Natural killer cell (primary cell): ENCODE measurements around the gene CALR3. TPM values are rescaled to one million over a fixed set of nuclear protein-coding genes. Genes with fewer than 3 reads are reported as not detected.
A peak's percentile ranks its signal among the peaks of the same experiment; 100 is the strongest.

Experiments
- ATAC-seq, 3 donors: fragments of 150-1000 bp in 2 of 3; fragments of 200-7000 bp in 1 of 3; cut with Tn5 transposase; 1 replicate in 1 of 3; 2 replicates in 2 of 3; pipeline ENCODE4 v1.10.0; 2021; ENCODE audit warnings: mild to moderate bottlenecking in 2 of 3, moderate library complexity in 2 of 3
- DNase-seq, 2 donors: peaks; one replicate each; pipeline versions ENCODE4 v3.0.0 to v3.0.0-alpha.2; 2013 to 2021; ENCODE audit warnings: mixed read lengths in 1 of 2
- H3K27ac ChIP-seq: one replicate; pipeline ENCODE4 v1.5.1; 2013; ENCODE audit warnings: mild to moderate bottlenecking, low read length
- H3K27me3 ChIP-seq: one replicate; pipeline ENCODE4 v1.6.1; 2013; ENCODE audit warnings: low read length; ENCODE audit not compliant: control insufficient read depth, insufficient read depth
- H3K36me3 ChIP-seq: one replicate; pipeline ENCODE4 v1.6.1; 2013; ENCODE audit warnings: low read length; ENCODE audit not compliant: control insufficient read depth, insufficient read depth
- H3K4me1 ChIP-seq: one replicate; pipeline ENCODE4 v1.6.1; 2013; ENCODE audit warnings: low read length; ENCODE audit not compliant: control insufficient read depth, insufficient read depth
- H3K4me3 ChIP-seq: one replicate; pipeline ENCODE4 v1.5.1; 2013; ENCODE audit warnings: low read length
- H3K9me3 ChIP-seq: one replicate; pipeline ENCODE4 v1.6.1; 2013; ENCODE audit warnings: low read length; ENCODE audit not compliant: control insufficient read depth, insufficient read depth
- H3K27ac Mint-ChIP-seq, 2 donors: one replicate each; pipeline ENCODE4 v1.8.0; 2022; ENCODE audit warnings: mild to moderate bottlenecking in 2 of 2, mixed read lengths in 2 of 2, moderate library complexity in 1 of 2
- H3K27me3 Mint-ChIP-seq, 2 donors: one replicate each; pipeline ENCODE4 v1.8.0; 2022; ENCODE audit warnings: low read depth in 2 of 2, mixed read lengths in 2 of 2
- H3K36me3 Mint-ChIP-seq: one replicate; pipeline ENCODE4 v1.8.0; 2022; ENCODE audit warnings: mixed read lengths
- H3K4me1 Mint-ChIP-seq, 2 donors: one replicate each; pipeline ENCODE4 v1.8.0; 2022; ENCODE audit warnings: mixed read lengths in 2 of 2
- H3K4me3 Mint-ChIP-seq: one replicate; pipeline ENCODE4 v1.8.0; 2022; ENCODE audit warnings: mild to moderate bottlenecking, moderate library complexity, mixed read lengths
- H3K9me3 Mint-ChIP-seq, 2 donors: one replicate each; pipeline ENCODE4 v1.8.0; 2022; ENCODE audit warnings: mixed read lengths in 2 of 2
- CTCF ChIP-seq: fragments of 200-600 bp; IDR thresholded peaks from one replicate; pipeline ENCODE4 v1.8.0; 2022; ENCODE audit warnings: antibody characterized with exemption
- WGBS: methylation state at CpG from one replicate; pipeline ENCODE4 v1.1.7; 2013; ENCODE audit warnings: missing lambda C conversion rate; ENCODE audit not compliant: insufficient coverage; 5-methylcytosine and 5-hydroxymethylcytosine counted together
- intact Hi-C: fragments of 100-400 bp; cut with micrococcal nuclease; formaldehyde crosslinking; loops from one replicate; pipeline ENCODE4 v1.14.2; 2022
- total RNA-seq, 4 donors: library from RNA; stranded (reverse); fragments of 120-200 nt in 1 of 4; gene quantifications; one replicate each; pipeline versions ENCODE4 v1.2.3 to v1.2.4, GENCODE V29; 2013 to 2022

The CALR3 gene
- total RNA-seq, 3 donors from 2014 or later (not counting 1 experiment from before 2014, with no cell fraction given) = not detected

DNA sequence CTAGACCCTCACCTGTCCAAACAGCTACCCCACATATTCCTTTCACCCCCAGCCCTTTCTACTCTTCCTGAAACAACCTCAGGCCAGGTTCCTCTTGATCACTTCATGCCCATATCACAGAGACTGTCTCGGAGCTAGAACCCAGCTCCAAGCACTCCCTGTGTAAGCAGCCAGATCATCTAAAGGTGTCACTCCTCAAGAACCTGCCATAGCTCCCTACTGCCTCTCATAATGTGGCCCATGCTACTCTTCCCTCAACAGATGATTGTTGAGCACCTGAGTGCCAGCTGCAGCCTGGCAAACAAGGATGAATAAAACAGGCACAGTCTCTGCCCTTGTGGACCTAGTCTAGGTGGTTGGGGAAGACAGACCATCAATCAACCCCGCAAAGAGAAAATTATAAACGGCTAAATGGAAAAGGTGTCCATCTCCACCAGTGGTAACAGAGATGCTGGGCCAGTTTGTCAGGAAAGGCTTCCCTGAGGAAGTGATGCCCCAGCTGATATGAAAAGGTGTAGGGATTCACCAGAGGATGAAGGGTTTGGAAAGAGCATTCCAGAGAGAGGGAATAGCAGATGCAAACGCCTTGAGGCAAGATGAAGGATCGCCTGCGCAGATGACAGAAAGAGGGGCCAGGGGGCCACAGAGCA is 32.5 kb downstream of the CALR3 start:
- intact Hi-C loops = no loop called here
- H3K27me3 ChIP-seq = no peaks in the 10 kb centered on the region
- Mint-ChIP-seq H3K36me3 (no peaks in the 10 kb centered on the region), H3K4me1 (peaks cover 68 to 81% of the 10 kb centered on the region in 2 donors), H3K27ac (peak overlapping the region; percentile 77), H3K4me3 (peak overlapping the region; percentile 81), H3K27me3 (no peaks in the 10 kb centered on the region), H3K9me3 (no peaks in the 10 kb centered on the region)
- no peak overlapping the region for H3K4me3 ChIP-seq
- peaks cover 51% of the 10 kb centered on the region for H3K4me1 ChIP-seq
- H3K27ac ChIP-seq = no peak overlapping the region
- H3K36me3 ChIP-seq = no peaks in the 10 kb centered on the region
- WGBS = 93% methylated on average over 6 of the region's 6 CpGs
- DNase-seq (no peak), ATAC-seq (no peak)
- no peaks in the 10 kb centered on the region for H3K9me3 ChIP-seq
- TF ChIP-seq CTCF = no peak

GRCh38 chr19:16462757-16463250 is 33.2 kb downstream of the CALR3 start:
- peaks cover 71 to 81% of the 10 kb centered on the region in 2 donors for H3K4me1 Mint-ChIP-seq

DNA sequence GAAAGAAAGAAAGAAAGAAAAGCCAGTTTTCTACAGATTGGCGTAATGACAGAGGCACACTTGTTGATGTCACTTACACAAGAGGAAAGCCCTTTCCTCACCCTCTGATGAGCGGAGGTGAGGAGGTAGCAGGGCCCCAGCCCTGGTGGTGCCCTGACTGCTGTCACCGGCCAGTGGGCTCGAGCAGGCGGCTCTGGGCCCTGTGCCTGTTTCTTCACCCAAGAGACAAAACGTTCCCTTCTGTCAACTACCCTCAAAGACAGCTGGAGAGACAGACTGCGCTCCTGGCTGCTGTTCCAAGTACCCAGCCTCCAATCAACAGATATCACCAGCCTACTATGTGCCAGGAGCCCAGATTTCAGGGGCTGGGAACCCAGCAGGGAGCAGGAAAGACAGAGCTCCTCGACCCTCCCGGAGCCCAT is 34.3 kb downstream of the CALR3 start:
- peak overlapping the region; percentile 77 for H3K27ac Mint-ChIP-seq
- Histone ChIP-seq H3K27ac (peak overlapping the region; percentile 12), H3K4me3 (no peak overlapping the region), H3K9me3 (no peaks in the 10 kb centered on the region), H3K4me1 (peaks cover 63% of the 10 kb centered on the region), H3K27me3 (no peaks in the 10 kb centered on the region), H3K36me3 (no peaks in the 10 kb centered on the region)
- H3K36me3 Mint-ChIP-seq = no peaks in the 10 kb centered on the region
- intact Hi-C loops = no loop called here
- ATAC-seq (peak in 2 of 3 donors; percentile 25 to 27), DNase-seq (no peak)
- TF ChIP-seq CTCF = no peak
- H3K9me3 Mint-ChIP-seq = no peaks in the 10 kb centered on the region
- H3K4me1 Mint-ChIP-seq = peaks cover 68 to 84% of the 10 kb centered on the region in 2 donors
- H3K4me3 Mint-ChIP-seq = peak overlapping the region; percentile 60
- no peaks in the 10 kb centered on the region for H3K27me3 Mint-ChIP-seq
- 82% methylated on average over 8 of the region's 9 CpGs for WGBS

More at GRCh38 chr19:16462757-16463250, 33.2 kb downstream of the CALR3 start:
- H3K27ac ChIP-seq = peak overlapping the region; percentile 3
- ATAC-seq (peak in 2 of 3 donors; percentile 52 to 70), DNase-seq (peak in 1 of 2 donors; percentile 24)
- Mint-ChIP-seq H3K4me3 (peak overlapping the region; percentile 81), H3K27me3 (no peaks in the 10 kb centered on the region), H3K9me3 (no peaks in the 10 kb centered on the region), H3K36me3 (no peaks in the 10 kb centered on the region), H3K27ac (peak overlapping the region; percentile 77)
- H3K4me1 ChIP-seq = peaks cover 52% of the 10 kb centered on the region
- H3K4me3 ChIP-seq = no peak overlapping the region
- intact Hi-C loops = no loop called here
- no peaks in the 10 kb centered on the region for H3K36me3 ChIP-seq
- H3K27me3 ChIP-seq = no peaks in the 10 kb centered on the region
- no peaks in the 10 kb centered on the region for H3K9me3 ChIP-seq
- TF ChIP-seq CTCF = no peak
- 41% methylated on average over 6 of the region's 6 CpGs for WGBS
